Activated CD8-positive, alpha-beta T cell treated with anti-CD3 and anti-CD28 coated beads, Interleukin-2, amount 10 ng/mL, durations not matched to agents 7 days and 5 days (primary cell): Measurements from ENCODE around the gene NANS. TPM values are rescaled to one million over a fixed set of nuclear protein-coding genes. Genes with fewer than 3 reads are reported as not detected.

Experiments
- ATAC-seq: fragments of 150-1000 bp; cut with Tn5 transposase; one replicate; pipeline ENCODE4 v1.10.0; 2021; ENCODE audit warnings: moderate library complexity
- CTCF ChIA-PET: fragments of 350-600 bp; sonication (Branson Sonifier 250); formaldehyde crosslinking; loops from one replicate; lab custom pipeline; 2021; ENCODE audit warnings: antibody characterized with exemption; lab: Charles Lee
- POLR2A ChIA-PET: fragments of 350-600 bp; sonication (Branson Sonifier 250); formaldehyde crosslinking; loops from one replicate; lab custom pipeline; 2021; ENCODE audit warnings: antibody characterized with exemption; lab: Charles Lee
- DNase-seq: peaks from one replicate; pipeline ENCODE4 v3.0.0-alpha.2; 2020
- H3K27ac Mint-ChIP-seq: one replicate; pipeline ENCODE4 v1.8.0; 2021; ENCODE audit warnings: mild to moderate bottlenecking, mixed read lengths
- H3K27me3 Mint-ChIP-seq: one replicate; pipeline ENCODE4 v1.8.0; 2021; ENCODE audit warnings: low read depth, mixed read lengths
- H3K36me3 Mint-ChIP-seq: one replicate; pipeline ENCODE4 v1.8.0; 2021; ENCODE audit warnings: low read depth, mixed read lengths
- H3K4me1 Mint-ChIP-seq: one replicate; pipeline ENCODE4 v1.8.0; 2021; ENCODE audit warnings: low read depth, mixed read lengths
- H3K4me3 Mint-ChIP-seq: one replicate; pipeline ENCODE4 v1.8.0; 2021; ENCODE audit warnings: mild to moderate bottlenecking, mixed read lengths
- H3K9me3 Mint-ChIP-seq: one replicate; pipeline ENCODE4 v1.8.0; 2022; ENCODE audit warnings: mixed read lengths; ENCODE audit not compliant: insufficient read depth
- total RNA-seq, 2 experiments: library from RNA; stranded (reverse); gene quantifications; one replicate each; pipeline ENCODE4 v1.2.3, GENCODE V29; 2021

The NANS gene
- total RNA-seq, 2 experiments from 2014 or later = 45.5 to 46.6 TPM

GRCh38 chr9:98038958-98039357 lies 17.6 kb upstream of the NANS start:
- ChIA-PET CTCF (interaction anchor here (2.8 kb wide), 1 partner anchor 116 kb away, joined by 29 read pairs; the partner anchor contains the start of gene TRMO), POLR2A (interaction anchor here (1.0 kb wide), 1 partner anchor 55 kb away, joined by 3 read pairs; no protein-coding TSS in a partner anchor)
- no peaks in the 10 kb centered on the region for H3K9me3 Mint-ChIP-seq
- H3K36me3 Mint-ChIP-seq = no peaks in the 10 kb centered on the region
- no peak overlapping the region for H3K27ac Mint-ChIP-seq
- peaks cover 8% of the 10 kb centered on the region for H3K4me1 Mint-ChIP-seq
- DNase-seq = no peak
- H3K27me3 Mint-ChIP-seq = no peaks in the 10 kb centered on the region
- no peak for ATAC-seq
- H3K4me3 Mint-ChIP-seq = no peak overlapping the region

DNA sequence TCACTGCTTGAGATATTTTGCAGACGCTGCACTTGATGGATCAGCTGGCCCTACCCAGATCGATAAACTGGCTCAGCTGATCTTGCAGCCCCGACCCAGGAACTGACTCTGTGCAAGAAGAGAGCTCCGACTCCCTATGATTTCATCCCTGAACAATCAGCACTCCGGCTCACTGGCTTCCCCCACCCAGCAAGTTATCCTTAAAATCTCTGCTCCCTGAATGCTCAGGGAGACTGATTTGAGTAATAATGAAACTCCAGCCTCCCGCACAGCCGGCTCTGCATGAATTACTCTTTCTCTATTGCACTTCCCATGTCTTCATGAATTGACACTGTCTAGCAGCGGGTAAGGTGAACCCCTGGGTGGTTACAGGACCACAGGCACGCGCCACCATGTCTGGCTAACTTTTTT lies 16.9 kb upstream of the NANS start:
- DNase-seq (no peak), ATAC-seq (no peak)
- Mint-ChIP-seq H3K4me1 (peaks cover 4% of the 10 kb centered on the region), H3K36me3 (no peaks in the 10 kb centered on the region), H3K27me3 (no peaks in the 10 kb centered on the region), H3K27ac (no peak overlapping the region), H3K9me3 (no peaks in the 10 kb centered on the region), H3K4me3 (no peak overlapping the region)
- POLR2A ChIA-PET = interaction anchor here (1.0 kb wide), 1 partner anchor 56 kb away, joined by 3 read pairs; no protein-coding TSS in a partner anchor
- CTCF ChIA-PET = no interaction called here

- H3K27me3 Mint-ChIP-seq = no peaks in the 10 kb centered on the region
- ATAC-seq = no peak
- H3K9me3 Mint-ChIP-seq = peaks cover 4% of the 10 kb centered on the region
- peaks cover 3% of the 10 kb centered on the region for H3K36me3 Mint-ChIP-seq
- DNase-seq = no peak
- H3K27ac Mint-ChIP-seq = no peak overlapping the region
- CTCF ChIA-PET = no interaction called here
- H3K4me1 Mint-ChIP-seq = peaks cover 5% of the 10 kb centered on the region
- H3K4me3 Mint-ChIP-seq = no peak overlapping the region
- POLR2A ChIA-PET = interaction anchor here (1.0 kb wide), 1 partner anchor 56 kb away, joined by 3 read pairs; no protein-coding TSS in a partner anchor
Observed at GRCh38 chr9:98040212-98040611, 16.3 kb upstream of the NANS start.

DNA sequence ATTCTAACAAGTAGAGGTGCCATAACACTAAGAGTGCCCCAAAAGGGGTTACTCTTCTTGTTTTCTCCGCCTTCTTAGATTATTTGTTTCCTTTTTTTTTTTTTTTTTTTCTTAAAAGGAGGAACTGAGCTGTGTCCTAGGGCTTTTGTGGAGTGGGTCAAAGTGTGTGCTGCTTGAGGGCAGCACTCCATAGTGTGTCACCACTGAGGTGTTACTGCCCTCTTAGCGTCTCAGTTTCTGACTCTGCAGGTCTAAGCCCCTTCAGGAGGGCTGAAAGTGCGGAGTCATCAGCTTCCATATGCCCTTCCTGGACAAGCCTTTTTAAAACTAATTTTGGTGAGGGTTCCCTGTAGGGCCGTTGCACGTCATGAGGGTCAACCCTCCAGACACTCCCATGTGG lies 12.6 kb upstream of the NANS start:
- Mint-ChIP-seq H3K4me3 (no peak overlapping the region), H3K36me3 (peaks cover 29% of the 10 kb centered on the region), H3K27ac (no peak overlapping the region), H3K4me1 (peaks cover 32% of the 10 kb centered on the region), H3K27me3 (no peaks in the 10 kb centered on the region), H3K9me3 (peaks cover 5% of the 10 kb centered on the region)
- no peak for ATAC-seq
- ChIA-PET POLR2A (interaction anchor here (1.3 to 2.6 kb wide), 3 partner anchors 13 to 211 kb away, joined by 3 to 20 read pairs (median 5); partner anchors contain the start of genes NANS and TBC1D2), CTCF (interaction anchor here (1.3 to 4.3 kb wide), 5 partner anchors 10 to 220 kb away, joined by 3 to 45 read pairs (median 7); partner anchors contain the start of gene TRMO)
- no peak for DNase-seq

DNA sequence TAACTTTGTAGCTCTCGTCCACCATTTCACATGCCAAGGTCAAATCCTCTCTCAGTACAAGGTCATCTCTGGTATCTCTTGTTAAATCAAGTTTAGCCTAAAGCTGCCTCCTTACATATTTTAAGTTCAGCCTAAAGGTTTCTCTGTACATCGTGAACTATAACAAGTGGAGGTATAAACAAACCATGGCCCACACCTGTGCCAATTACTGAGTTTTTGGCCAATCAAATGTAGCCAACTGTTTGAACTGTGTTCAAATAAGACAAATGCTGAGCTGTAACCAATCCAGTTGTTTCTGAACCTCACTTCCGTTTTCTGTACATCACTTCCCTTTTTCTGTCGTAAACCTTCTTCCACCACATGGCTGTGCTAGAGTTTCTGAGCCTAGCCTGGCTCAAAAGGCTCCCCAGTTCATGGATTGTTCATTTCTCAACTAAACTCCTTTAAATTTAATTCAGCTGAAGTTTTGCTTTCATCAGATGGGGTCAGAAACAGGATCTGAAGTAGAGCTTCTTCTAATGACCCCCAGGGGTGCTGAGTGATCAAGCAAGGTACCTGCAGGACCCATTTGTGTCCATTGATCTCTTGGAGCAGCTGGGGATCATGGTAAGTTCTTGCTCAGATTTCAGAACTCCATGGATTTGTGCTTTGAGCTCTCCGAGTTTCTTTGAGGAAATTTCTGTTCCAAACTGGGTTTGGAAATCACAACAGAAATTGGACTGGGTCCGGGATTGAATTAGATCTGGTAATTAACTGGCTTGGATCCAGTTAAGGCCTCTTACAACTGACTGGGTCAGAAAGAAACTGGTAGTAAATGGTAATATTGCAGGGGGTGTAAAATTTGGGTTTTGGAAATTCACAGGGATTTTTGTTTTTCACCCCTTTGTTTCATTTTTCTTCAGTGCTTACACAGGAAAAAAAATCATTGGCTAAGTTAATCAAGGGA lies 11.0 kb upstream of the NANS start:
- Mint-ChIP-seq H3K27ac (peak overlapping the region; percentile 93), H3K27me3 (no peaks in the 10 kb centered on the region), H3K4me1 (peaks cover 42% of the 10 kb centered on the region), H3K9me3 (peaks cover 5% of the 10 kb centered on the region), H3K4me3 (peak overlapping the region; percentile 84), H3K36me3 (peaks cover 34% of the 10 kb centered on the region)
- CTCF ChIA-PET = interaction anchor here (0.9 to 4.6 kb wide), 18 partner anchors 9 to 218 kb away, joined by 3 to 45 read pairs (median 4); partner anchors contain the start of genes ANP32B, NANS and TRMO
- POLR2A ChIA-PET = interaction anchor here (0.6 to 2.6 kb wide), 11 partner anchors 8 to 210 kb away, joined by 3 to 20 read pairs (median 5); partner anchors contain the start of genes ANP32B, NANS, TBC1D2 and TRMO
- DNase-seq (peak; percentile 71), ATAC-seq (peak; percentile 95)

DNA sequence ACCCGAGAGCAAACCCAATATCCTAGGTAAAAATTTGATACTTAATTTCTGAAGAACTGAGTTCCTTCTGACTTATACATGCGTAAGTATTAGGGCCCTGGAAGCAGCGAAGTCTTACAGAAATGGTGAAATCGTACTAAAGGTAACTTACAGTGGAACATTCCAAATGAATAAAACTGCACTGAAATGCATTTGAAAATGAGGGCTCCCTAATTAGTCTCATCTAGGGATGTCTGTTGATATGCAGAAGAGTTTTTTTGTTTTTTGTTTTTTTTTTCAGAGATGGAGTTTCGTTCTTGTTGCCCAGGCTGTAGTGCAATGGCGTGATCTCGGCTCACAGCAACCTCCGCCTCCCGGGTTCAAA lies 10.4 kb upstream of the NANS start:
- H3K27me3 Mint-ChIP-seq = no peaks in the 10 kb centered on the region

DNA sequence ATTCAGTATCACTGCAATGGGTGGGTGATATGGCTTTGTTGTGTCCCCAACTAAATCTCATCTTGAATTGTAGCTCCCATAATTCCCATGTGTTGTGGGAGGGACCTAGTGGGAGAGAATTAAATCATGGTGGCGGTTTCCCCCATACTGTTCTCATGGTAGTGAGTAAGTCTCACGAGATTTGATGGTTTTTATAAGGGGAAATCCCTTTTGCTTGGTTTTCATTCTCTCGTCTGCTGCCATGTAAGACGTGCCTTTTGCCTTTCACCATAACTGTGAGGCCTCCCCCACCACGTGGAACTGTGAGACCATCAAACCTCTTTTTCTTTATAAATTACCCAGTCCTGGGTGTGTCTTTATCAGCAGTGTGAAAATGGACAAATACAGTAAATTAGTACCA lies 9.5 kb upstream of the NANS start:
- peak overlapping the region; percentile 84 for H3K4me3 Mint-ChIP-seq
- H3K27me3 Mint-ChIP-seq = no peaks in the 10 kb centered on the region
- H3K36me3 Mint-ChIP-seq = peaks cover 42% of the 10 kb centered on the region
- peaks cover 5% of the 10 kb centered on the region for H3K9me3 Mint-ChIP-seq
- CTCF ChIA-PET = interaction anchor here (1.5 to 4.6 kb wide), 4 partner anchors 11 to 124 kb away, joined by 7 to 45 read pairs (median 26); partner anchors contain the start of genes NANS and TRMO
- peak overlapping the region; percentile 14 for H3K27ac Mint-ChIP-seq
- DNase-seq (no peak), ATAC-seq (no peak)
- peaks cover 56% of the 10 kb centered on the region for H3K4me1 Mint-ChIP-seq
- POLR2A ChIA-PET = interaction anchor here (0.6 to 2.0 kb wide), 4 partner anchors 10 to 63 kb away, joined by 3 to 7 read pairs (median 4); partner anchors contain the start of genes ANP32B and NANS

More for the DNA sequence above, 10.4 kb upstream of the NANS start:
- CTCF ChIA-PET = interaction anchor here (0.9 to 4.6 kb wide), 9 partner anchors 9 to 211 kb away, joined by 3 to 45 read pairs (median 6); partner anchors contain the start of genes NANS and TRMO
- peaks cover 49% of the 10 kb centered on the region for H3K4me1 Mint-ChIP-seq
- H3K4me3 Mint-ChIP-seq = peak overlapping the region; percentile 84
- peaks cover 38% of the 10 kb centered on the region for H3K36me3 Mint-ChIP-seq
- ATAC-seq (no peak), DNase-seq (no peak)
- H3K27ac Mint-ChIP-seq = peak overlapping the region; percentile 93
- peaks cover 5% of the 10 kb centered on the region for H3K9me3 Mint-ChIP-seq
- POLR2A ChIA-PET = interaction anchor here (0.7 to 2.6 kb wide), 8 partner anchors 8 to 210 kb away, joined by 3 to 20 read pairs (median 5); partner anchors contain the start of genes ANP32B, NANS, TBC1D2 and TRMO

DNA sequence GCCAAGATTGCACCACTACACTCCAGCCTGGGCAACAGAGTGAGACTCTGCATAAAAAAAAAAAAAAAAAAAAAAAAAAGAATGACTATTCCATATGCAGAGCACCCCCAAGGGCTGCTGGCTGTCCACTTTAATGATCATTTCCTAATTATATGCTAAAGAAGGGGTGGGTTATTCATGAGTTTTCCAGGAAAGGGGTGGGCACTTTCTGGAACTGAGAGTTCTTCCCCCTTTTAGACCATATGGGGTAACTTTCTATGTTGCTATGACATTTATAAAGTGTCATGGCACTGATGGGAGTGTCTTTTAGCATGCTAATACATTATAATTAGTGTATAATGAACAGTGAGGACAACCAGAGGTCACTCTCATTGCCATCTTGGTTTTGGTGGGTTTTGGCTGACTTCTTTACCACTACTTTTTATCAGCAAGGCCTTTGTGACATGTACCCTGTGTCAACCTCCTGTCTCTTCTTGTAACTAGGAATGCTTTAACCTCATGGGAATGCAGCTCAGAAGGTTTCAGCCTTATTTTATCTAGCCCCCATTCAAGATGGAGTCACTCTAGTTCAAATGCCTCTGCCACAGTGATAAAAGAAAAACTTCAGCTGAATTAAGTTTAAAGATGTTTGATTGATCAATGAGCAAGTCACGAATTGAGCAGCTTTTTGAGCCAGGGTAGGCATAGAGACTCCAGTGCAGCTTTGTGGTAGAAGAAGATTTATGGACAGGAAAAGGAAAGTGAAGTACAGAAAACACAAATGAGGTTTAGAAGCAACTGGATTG lies 7.1 kb upstream of the NANS start:
- DNase-seq (no peak), ATAC-seq (no peak)
- Mint-ChIP-seq H3K27me3 (no peaks in the 10 kb centered on the region), H3K4me3 (no peak overlapping the region), H3K36me3 (peaks cover 51% of the 10 kb centered on the region), H3K4me1 (peaks cover 61% of the 10 kb centered on the region), H3K27ac (no peak overlapping the region), H3K9me3 (peaks cover 5% of the 10 kb centered on the region)
- POLR2A ChIA-PET = no interaction called here
- CTCF ChIA-PET = interaction anchor here (0.9 to 6.0 kb wide), 3 partner anchors 14 to 207 kb away, joined by 3 to 25 read pairs (median 4); partner anchors contain the start of genes TBC1D2 and TRMO

- ATAC-seq = no peak
Observed at GRCh38 chr9:98050351-98050750, 6.2 kb upstream of the NANS start.

GRCh38 chr9:98054376-98054951 lies 2.1 kb upstream of the NANS start:
- ChIA-PET POLR2A (interaction anchor here (1.4 to 1.9 kb wide), 3 partner anchors 9 to 132 kb away, joined by 3 to 5 read pairs (median 4); partner anchors contain the start of genes ANP32B and TRMO), CTCF (interaction anchor here (1.1 to 6.0 kb wide), 3 partner anchors 9 to 131 kb away, joined by 5 to 26 read pairs (median 25); partner anchors contain the start of gene TRMO)
- no peak overlapping the region for H3K27ac Mint-ChIP-seq
- DNase-seq = no peak
- peaks cover 29% of the 10 kb centered on the region for H3K36me3 Mint-ChIP-seq
- ATAC-seq = no peak
- no peaks in the 10 kb centered on the region for H3K9me3 Mint-ChIP-seq
- no peak overlapping the region for H3K4me3 Mint-ChIP-seq
- no peaks in the 10 kb centered on the region for H3K27me3 Mint-ChIP-seq
- H3K4me1 Mint-ChIP-seq = peaks cover 51% of the 10 kb centered on the region

More at GRCh38 chr9:98050351-98050750, 6.2 kb upstream of the NANS start:
- DNase-seq = no peak
- no peak overlapping the region for H3K27ac Mint-ChIP-seq
- no peaks in the 10 kb centered on the region for H3K27me3 Mint-ChIP-seq
- peaks cover 55% of the 10 kb centered on the region for H3K4me1 Mint-ChIP-seq
- H3K9me3 Mint-ChIP-seq = no peaks in the 10 kb centered on the region
- H3K36me3 Mint-ChIP-seq = peaks cover 47% of the 10 kb centered on the region
- ChIA-PET POLR2A (interaction anchor here (0.5 kb wide), 1 partner anchor 142 kb away, joined by 3 read pairs; no protein-coding TSS in a partner anchor), CTCF (interaction anchor here (0.9 to 6.0 kb wide), 5 partner anchors 15 to 206 kb away, joined by 3 to 25 read pairs (median 4); partner anchors contain the start of genes TBC1D2 and TRMO)
- H3K4me3 Mint-ChIP-seq = no peak overlapping the region
